DMS79 (cell line): ENCODE measurements around the gene TMEM260.
"Not testable (repeated sequence)": the region's sequence is repeated elsewhere in the genome, so short reads cannot be mapped to it uniquely, and the experiment has no call there.

Source experiments
- DNase-seq: peaks from one replicate; lab custom pipeline; 2025; lab: John Stamatoyannopoulos, UW

The TMEM260 gene

GRCh38 chr14:56676042-56676441, 96.4 kb downstream of the TMEM260 start:
- DNase-seq, result no peak

GRCh38 chr14:56678838-56679237, 99.2 kb downstream of the TMEM260 start:
- no peak for DNase-seq

GRCh38 chr14:56686416-56686815, 106.8 kb downstream of the TMEM260 start:
- DNase-seq, result peak; percentile 63

GRCh38 chr14:56687123-56687522, 107.5 kb downstream of the TMEM260 start:
- DNase-seq, result no peak

GRCh38 chr14:56694609-56695008, 115.0 kb downstream of the TMEM260 start:
- no peak for DNase-seq

GRCh38 chr14:56695216-56695615, 115.6 kb downstream of the TMEM260 start:
- DNase-seq, result not testable (repeated sequence)
